SIG-M5 treated with dmso at 0.1 percent for 504 hours (cell line): Measurements from ENCODE around the gene TLL1.

Experiments
- DNase-seq: peaks from one replicate; lab custom pipeline; 2025; ENCODE audit not compliant: unreplicated experiment; lab: John Stamatoyannopoulos, UW

TLL1 gene

DNA sequence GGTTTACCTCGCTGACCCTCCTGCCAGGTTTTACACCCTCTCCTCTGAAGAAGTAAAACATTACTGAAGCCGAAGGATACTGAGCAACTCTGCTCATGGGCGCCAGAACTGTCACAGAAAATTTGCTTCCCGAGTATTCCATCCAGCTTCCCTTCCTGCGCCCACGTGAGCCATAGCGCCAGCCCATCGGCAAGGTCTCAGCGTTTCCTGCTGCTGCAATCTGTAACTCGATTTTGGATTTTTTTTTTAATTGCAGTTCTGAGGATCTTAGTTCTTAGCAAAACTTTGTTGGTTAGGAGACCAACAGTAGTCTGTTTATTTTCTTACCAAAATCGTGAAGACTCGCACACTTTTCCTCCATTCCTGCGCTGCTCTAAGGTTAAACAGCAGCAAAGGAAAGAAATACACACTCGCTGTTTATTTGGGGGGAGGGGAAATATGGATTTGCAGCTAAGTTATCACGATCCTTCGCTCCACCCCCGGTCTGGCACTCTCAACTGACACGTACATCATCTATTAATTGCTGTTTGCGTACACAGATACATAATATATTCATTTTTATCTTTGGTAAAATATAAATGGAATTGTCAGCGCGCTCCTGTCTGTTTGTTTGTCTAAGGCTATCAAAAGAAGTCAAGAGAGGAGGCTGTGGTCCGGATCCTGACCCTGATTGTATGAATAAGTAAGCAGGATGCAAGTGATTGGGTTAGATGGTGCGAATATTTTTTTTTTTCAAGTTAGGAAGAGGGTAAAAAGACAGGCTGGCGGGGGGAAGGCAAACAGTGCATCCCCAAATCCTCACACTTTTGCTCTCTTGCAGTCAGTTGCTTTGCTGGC, at the start of gene TLL1:
Gene TLL1 (plus strand): TSS at position 777 of the 837 bp plus-strand sequence. CDS start 668 bp downstream, outside the sequence.
- no peak for DNase-seq

DNA sequence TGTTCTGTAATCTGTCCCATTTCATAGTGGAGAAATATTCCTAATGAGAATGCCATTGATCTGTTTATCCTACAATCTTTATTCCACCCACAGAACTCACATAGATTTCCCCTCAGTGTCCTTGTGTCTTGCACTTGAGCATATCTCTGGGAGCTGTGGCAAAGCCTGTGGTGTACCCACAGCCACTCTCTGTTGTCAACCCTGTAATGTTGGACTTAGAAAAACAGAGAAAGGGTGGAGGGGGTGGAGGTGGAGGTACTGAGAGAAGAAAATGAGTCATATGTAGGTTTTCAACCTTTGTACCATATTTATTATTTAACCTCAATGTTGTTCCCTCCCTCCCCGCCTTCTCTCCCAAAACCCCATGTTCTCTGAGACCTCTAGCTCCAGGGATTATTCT, 46.9 kb upstream of the TLL1 start:
- DNase-seq = no peak

DNA sequence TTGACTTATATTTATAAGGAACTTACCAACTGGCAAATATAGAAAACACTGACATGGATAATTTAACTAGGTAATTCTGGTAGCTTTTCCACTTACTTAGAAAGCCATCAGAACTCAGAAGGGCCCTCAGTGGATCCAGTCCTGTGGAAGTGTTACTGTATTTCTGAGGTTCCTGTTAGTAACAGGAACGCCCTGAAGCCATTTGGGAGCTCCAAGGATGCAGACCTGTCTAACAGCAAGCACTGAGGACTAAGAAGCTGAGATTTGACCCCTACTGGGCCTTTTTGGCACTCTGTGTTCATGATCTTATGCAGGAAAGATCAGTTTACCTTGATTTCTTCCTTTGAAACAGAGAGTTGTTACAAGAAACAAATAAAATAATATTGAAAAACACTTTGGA, 46.0 kb upstream of the TLL1 start:
- no peak for DNase-seq

DNA sequence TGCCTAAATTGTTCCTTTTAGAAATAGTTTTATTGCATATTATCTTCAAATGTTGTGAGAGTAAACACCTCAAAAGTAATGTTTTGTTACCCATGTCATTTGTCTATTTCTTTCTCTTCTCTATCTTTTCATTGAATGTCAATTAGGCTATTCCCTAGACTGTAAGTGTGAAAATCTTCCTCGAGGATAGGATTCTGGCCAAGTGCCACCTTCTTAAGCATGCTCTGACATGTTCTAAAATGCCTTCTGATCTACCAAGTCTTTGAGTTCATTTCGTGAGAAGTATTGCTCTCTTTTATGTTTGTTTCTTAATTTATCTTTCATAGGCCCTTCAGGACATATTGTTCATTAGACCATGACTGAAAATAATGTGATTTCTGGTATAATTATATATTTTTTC, 44.1 kb upstream of the TLL1 start:
- DNase-seq = no peak

DNA sequence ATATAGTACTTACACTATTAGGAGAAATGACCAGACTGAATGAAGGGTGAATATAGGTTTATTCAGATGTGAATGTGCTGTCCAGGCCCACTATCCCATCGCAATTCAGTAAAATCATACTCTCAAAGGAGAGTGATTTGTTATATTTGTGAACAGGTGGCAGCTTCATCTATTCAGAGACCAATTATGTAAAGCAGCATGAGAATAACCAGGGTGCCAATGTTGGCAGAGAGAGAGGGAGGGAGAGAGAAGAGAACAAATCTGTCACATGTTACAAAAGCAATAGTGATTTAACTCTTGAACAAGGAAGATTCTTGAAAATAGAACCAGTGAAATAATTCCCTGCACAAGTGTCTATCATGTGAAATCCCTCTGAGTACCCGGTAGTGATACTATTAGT, 38.9 kb upstream of the TLL1 start:
- no peak for DNase-seq

DNA sequence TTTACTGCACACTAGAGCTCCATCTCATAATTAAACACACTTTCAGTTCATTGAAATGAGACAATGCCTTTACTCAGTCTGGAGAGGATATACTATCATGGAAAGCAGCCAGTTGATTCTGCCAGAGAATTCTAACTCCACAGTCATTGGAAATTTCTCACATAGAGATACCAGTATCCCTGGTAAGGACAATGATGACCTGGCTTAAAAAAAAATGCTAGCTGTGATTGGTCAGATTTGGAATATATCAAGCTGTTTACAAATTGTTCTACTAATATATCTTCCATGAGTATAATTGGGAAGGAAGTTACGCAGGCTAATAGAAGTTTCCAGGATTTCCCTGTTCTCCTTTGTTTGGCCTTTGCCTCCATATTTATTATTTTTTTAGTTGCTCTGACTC, 34.5 kb upstream of the TLL1 start:
- no peak for DNase-seq

DNA sequence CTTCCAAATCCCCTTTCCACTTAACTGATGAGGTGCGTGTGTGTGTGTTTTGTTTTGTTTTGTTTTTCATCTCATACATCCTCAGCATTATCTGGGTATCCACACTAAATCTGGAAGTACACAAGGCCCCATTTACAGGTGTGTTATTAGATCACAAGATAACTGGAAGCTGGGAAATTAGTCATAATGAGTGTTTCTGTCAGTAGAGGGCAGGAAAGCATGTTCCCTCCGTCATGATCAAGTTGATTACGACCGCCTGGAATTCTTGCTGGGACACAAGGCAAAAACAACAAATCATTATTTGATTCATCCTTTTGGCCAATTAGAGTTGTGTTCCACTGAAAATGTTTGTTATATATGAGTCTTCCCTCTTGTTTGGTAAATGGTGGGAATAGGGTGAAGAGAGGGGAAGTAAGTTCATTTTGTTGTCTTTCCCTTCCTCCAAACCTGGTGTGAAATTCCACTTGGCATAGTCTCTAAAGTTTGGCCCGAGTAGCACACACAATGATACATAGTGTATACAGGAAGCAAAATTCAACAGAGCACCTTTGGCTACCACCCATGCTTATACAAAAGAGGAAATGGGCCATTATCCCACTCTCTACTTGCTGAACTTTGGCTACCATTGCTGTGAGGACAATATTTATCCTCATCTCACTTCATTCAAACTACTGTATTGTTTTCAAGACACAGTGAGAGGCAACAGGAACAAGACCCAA, 33.3 kb upstream of the TLL1 start:
- no peak for DNase-seq

DNA sequence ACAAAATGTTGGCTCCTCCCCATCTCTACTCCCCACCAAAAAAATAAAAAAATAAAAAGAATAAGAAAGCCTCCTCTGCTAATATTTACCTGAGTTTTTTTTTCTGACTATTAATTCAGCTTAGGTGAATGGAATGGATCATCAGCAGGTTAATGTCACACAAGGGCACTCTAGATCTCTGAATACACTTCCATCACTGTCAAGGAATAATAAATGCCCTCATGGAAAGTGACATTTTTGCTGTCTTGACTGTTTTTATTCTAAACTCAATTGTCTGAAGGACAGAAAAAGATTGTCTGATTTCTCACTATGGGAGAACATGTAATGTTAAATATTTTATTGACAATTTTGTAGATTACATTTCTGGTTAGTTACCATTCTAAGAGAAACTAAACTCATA, 30.4 kb upstream of the TLL1 start:
- DNase-seq = no peak

DNA sequence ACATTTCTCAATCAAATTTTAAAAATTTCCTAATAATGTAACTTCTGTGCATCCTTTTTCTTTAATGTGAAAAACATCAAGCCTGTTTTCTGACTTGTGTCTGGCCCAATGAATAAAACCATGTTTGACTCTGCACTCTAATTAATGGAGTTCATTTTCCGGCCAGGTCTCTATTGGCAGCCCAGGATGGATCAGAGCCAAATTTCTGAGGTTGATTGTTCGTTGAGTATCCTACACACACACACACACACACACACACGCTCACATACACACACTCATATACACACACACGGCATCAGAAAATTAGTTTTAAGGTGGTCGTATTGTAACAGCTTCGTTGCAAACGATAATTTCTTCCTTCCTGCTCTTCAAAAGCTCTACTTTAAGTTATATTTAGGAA, 28.9 kb upstream of the TLL1 start:
- no peak for DNase-seq

DNA sequence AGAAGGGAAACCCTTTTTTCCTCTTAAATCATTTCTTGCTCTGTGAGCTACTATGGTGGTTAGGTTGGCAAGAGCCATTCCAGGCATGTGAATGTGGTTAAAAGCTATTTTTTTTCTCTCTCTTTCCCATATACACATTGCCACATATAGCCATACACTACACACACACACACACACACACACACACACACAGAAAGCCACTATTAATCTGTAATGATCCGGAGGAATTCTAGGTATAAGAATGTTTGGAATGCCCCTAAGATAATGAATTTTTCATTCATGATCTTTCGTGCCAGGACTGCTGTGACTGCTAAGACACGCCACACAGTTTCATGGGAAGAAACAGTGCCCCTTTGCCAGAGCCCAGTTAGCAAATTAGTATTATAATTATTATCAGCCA, 21.8 kb upstream of the TLL1 start:
- no peak for DNase-seq

DNA sequence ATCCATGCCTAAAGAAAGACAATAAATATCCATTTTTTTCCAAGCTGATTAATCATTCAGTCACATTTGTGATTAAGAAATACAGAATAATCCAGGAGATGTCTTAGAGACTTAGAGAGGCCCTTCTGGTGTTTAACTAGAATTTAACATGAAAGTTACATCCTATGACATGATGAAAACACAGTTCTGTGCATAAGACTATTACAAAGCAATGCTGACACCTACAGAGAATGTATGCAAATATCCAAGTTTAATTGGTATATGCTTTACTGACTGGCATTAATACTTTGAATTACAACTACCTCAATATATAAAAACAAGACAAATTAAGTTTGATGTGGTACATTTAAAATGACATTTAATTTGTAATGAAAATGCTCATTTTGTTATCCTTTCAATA, 17.8 kb upstream of the TLL1 start:
- no peak for DNase-seq

DNA sequence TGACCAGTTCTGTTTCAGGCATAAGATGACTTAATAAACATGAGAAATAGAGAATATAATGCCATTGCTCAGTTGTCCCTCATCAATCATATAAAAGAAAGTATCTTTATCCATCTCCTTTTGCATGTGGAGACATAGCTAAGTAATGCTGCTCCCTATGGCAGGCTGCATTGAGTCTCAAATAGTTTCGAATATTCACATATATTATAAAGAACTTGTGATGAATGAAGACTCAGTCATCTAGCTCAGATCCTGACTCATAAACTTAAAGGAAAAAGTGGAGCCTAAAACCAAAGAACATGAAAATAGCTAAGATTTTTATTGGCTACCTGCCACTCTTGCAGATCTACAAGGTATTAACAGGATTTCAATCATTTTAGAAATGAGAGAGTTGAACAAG, 11.7 kb upstream of the TLL1 start:
- DNase-seq = no peak

DNA sequence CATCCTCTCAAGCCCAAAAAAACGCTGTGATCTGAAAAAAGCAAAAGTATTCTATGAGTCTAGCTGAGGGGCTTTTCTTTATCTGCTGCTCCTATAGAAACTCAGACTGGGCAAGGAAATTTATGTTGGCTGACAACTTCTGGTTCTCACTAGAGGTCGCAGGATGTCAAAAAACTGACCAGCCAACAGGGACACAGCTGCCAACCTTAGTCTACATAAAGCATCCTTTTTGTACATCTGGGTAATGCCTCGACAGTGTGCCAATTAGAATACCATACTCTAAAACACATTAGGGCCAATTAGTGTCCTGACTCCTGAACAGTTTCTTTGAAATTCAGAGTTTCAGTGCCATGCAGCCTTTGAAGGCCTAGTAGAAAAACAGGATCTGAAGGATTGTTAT, 8.8 kb upstream of the TLL1 start:
- no peak for DNase-seq

DNA sequence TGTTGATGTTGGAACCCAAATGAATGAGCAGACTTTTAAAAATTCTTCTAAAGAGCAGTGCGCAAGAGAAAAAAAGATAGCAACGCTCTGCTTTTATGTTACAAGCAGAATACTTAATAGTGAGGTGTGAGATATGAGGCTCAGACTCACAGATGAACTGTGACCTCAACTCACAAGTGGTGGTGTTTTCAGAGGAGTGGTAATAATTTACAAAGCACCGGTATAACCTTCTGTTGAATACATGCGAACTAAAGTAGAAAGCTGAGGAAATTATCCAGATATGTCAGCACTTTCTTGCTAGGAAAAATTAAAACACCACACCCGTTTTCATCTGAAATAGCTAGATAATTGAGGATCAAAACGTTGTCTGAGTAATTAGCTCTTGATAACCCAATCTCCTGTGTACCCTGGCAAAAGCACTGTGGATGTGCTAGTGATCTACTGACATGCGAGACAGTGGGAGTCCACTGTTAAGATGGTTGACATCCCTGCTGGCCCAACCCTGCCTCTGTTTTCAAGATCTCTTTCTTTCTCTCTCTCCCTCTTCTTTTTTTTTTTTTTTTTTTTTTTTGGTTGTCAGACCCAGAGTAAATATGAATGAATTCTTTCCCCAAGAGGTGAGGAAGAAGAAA, 6.9 kb upstream of the TLL1 start:
- no peak for DNase-seq

DNA sequence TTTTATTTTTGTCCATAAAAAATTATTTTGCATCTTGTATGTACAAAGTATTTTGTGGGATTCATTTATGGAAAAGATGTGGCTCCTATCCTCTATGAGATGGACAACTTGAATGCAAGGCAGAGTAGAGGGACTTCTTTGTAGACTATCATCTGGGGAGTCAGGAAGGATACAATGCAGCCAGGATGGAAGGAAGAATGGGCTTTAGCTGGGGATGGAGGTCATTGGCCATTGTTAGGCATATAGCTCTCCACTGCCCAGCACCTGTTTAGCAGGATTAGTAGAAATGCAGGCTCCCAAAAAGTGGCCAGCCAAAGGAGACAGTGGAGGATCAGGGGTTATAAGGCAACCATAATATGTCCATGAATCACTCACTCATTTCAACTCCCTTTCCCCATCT, 5.1 kb upstream of the TLL1 start:
- no peak for DNase-seq

DNA sequence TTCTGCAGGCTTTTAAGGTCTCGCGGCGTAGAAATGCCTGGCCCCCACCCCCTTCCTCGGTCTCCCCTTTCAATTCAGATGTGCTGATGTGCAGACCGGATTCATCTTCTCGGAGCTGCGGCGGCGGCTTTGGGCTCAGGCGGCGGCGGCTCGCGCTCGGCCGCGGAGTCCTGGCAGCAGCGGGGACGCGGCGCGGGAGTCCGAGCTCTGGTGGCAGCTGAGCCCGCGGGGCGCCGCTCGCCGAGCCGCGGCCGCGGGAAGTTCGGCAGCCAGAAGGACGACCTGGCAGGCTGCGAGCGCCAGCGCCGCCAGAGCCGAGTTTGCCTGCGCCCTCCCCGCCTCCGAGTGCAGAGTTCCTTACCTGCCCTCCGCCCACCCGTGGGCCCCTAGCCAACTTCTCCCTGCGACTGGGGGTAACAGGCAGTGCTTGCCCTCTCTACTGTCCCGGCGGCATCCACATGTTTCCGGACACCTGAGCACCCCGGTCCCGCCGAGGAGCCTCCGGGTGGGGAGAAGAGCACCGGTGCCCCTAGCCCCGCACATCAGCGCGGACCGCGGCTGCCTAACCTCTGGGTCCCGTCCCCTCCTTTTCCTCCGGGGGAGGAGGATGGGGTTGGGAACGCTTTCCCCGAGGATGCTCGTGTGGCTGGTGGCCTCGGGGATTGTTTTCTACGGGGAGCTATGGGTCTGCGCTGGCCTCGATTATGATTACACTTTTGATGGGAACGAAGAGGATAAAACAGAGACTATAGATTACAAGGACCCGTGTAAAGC, 448 bp downstream of the TLL1 start:
- DNase-seq = no peak

DNA sequence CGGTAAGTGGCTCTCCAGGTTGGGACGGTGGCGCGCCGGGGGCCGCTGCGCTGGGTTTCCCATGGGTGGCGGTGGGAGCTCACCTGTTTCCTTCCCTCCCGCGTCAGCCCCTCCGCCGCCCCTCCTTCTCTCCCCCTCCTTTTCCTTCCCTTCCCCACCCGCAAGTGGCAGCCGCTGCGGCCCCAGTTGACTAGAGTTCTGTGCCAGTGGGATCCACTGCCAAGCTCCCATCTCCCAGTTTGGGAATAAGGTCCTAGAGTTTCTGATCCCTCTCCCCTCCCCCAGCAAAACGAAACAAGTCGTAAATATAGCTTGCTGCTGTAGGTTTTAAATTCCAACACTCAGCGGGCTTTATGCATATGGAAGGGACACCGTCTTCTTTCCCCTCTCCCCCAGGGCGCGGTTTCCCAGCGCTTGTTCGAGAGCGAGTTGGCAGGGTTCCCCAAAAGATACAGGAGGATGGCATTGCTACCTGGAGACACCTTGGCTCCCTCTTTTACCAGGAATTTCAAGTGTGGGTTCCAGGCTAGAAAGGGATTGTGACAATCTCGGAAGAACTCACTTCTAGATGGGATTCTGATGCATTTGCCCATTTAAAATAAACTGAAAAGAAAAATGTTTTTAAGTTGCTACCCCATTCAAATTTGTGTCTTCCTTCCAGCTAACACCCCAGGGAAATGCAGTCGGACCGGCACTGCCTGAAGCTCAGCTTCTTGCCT, 1.2 kb downstream of the TLL1 start:
- DNase-seq = no peak

DNA sequence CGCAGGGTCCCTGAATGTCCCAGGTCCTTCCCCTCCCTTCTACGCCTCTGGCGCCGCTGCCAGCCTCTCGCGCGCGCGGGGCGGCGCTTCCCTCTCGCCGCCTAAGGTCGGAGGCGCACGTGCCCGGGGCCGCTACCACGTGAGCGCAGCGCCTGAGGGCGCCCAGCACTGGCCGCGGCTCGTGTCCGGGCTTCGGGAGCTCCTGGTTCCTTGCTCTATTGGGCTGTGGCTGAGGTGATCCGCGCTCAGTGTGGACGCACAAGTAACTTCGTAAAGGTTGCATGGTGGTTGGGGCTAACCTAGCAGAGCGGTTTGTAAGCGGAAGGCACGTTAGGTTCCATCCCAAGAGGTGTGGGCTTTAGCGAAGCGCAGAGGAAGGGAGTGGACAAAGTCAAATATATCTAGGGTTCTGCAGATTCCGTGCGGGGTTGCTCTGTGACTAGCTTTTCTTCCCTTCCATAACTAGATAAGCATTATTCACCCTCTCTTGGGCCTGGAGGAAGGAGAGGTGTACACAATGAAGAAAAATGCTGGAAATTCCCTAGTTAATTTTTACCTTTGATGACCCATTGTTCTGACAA, 1.8 kb downstream of the TLL1 start:
- no peak for DNase-seq

DNA sequence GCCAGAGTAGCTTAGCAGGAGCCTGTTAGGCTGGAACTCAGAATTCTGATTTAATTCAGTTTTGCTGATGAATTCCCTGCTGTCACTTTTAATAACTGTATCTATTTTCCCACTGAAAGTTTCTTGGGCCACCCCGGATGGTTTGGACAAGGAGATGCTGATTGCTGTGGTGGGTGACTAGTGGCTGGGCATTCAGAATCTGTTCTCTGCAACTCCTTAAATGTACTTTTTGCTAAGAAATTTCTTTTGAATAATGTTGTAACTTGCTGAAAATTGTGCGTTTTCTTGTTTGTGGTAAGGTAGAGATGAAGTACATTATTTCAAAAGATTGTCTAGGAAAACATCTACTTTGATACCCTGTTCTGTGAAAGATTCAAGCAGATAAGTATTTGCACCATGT, 2.4 kb downstream of the TLL1 start:
- DNase-seq = no peak

DNA sequence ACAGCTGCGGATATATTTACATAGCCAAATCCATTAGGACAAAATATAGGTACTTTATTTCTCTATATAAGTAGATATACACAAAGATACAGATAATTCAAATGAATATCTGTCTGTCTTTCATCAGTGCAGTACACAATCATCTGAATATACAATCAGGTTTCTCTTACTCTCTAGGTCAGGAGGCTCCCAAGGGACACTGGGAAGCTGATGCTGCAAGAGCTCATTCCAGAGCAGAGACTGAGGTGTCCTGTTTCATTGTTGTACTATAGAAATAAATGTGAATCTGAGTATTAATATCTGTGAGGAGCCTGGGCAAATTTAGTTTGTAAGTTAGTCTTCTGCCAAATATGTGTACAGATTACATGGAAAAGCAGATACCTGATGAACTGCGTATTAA, 4.2 kb downstream of the TLL1 start:
- no peak for DNase-seq
